Stimulated activated CD4-positive, alpha-beta T cell treated with anti-CD3 and anti-CD28 coated beads, Interleukin-1b, Interleukin-23, amount 100 ng/mL, for 4 hours (primary cell): ENCODE results near the gene TMEM86A.
A peak's percentile ranks its signal among the peaks of the same experiment; 100 is the strongest.
"Not testable (repeated sequence)": the region's sequence is repeated elsewhere in the genome, so short reads cannot be mapped to it uniquely, and the experiment has no call there.

Source experiments
- DNase-seq, 2 donors: peaks; one replicate each; pipeline ENCODE4 v3.0.0-alpha.2; 2020; ENCODE audit warnings: low read depth in 2 of 2

TMEM86A gene

DNA sequence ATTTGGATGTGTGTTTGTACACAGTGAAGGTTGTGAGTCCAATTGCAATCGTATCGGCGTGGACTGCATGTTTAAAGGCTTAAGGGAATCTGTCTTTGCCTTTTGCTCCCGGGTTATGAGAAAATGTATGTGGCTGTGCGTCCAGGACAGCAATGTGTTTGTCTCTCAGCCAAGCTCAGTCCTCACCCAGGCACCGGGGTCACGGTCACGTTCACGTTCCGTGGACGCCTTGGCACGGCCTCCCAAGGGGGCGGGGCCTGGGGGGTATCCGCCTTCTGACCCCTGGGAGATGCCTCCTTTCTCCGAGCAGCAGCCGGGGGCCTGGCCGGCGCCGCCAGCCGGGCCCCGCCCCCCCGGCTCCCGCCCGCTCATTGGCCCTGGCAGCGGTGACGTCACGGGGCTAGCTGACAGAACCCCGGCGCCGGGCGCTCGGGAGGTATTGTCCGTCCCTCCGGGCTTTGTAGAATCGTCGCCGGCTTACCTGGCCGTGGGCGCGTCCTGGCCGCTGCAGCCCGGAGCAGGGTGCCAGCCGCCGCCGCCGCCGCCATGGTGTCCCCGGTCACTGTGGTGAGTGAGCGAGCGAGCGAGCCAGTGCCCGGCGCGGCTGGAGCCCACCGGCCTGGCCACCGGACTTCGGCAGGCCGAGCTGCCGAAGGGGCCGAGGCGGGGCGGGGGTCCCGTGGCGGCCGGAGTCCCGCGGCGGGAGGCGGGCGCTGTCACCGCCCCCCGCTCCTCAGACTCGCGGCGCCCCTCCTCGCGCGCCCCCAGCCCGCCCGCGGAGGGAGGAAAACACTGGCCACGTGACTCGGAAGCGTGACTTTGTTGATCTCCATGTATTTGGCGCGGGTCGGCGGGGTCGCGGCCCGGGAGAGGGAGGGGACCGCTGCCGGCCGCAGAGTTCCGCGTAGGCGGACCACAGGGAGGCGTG lies at the start of gene TMEM86A:
Gene TMEM86A, plus strand, starts transcription at position 439 of the 928 bp plus-strand sequence. Its CDS starts 108 bp downstream, at position 547.
- DNase-seq: peak; percentile 84 to 89

- no peak for DNase-seq
Observed at GRCh38 chr11:18650353-18650752, 48.2 kb upstream of the TMEM86A start.

DNA sequence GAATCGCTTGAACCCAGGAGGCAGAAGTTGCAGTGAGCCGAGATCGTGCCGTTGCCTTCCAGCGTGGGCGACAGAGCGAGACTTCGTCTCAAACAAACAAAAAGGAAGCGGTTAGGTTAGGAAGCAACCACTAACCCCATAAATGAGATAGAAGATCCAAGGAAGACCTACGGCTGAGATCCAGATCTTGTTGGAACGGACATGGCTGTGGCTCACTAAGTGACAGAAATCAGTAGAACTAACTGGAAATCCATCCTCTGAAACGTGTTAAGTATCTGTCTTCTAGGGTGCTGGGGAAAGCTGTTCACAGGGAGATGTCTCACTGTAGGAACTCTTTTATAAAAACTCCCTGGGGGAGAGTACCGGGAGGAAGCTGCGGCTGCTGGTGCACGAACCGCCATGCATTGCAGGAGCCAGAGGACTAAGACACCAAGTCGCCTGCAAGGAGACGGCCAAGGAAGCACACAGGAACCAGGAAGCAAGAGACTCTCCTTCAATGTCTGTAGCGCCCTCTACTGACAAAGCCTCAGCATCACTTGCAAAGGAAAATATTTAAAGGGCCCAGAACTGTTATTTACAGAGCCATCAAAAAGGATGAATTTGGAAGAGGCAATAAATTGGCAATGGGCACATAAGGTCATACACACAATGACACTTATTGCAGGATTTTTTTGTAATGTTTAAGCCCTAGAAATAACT lies 47.6 kb upstream of the TMEM86A start:
- no peak for DNase-seq

- DNase-seq: no peak
Observed at GRCh38 chr11:18657673-18658072, 40.9 kb upstream of the TMEM86A start.

DNA sequence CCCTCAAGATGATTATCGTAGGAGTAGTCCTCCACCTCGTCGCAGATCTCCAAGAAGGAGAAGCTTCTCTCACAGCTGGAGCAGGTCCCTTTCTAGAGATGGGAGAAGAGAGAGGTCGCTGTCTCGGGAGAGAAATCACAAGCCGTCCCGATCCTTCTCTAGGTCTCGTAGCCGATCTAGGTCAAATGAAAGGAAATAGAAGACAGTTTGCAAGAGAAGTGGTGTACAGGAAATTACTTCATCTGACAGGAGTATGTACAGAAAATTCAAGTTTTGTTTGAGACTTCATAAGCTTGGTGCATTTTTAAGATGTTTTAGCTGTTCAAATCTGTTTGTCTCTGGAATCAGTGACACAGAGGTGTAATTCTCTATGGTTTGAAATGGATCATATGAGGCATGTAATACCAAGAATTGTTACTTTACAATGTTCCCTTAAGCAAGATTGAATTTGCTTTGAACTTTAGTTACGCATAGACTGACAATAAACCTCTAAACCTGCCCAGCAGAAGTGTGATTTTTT lies 33.2 kb upstream of the TMEM86A start:
- DNase-seq: not testable (repeated sequence)

GRCh38 chr11:18668131-18668530 lies 30.4 kb upstream of the TMEM86A start:
- DNase-seq: no peak

GRCh38 chr11:18669219-18669596 lies 29.4 kb upstream of the TMEM86A start:
- no peak for DNase-seq

GRCh38 chr11:18669711-18670110 lies 28.9 kb upstream of the TMEM86A start:
- no peak for DNase-seq

DNA sequence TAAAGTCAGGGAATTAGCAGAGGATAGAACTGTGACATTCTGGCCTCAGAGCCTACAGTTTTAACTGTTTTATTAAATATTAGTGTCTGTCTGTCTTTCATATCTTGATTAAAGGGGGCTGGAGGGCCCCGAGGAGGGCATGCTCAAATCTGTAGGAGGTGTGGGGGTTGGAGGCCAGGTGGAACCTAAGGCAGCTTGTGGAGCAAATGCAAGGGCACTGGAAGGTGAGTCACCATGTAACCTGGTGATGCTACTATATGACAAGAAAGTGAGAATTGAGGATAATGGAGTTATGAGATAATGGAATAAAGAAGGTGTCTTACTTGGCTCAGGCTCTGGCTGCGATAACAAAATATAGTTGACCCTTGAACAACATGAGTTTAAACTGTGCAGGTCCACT lies 27.3 kb upstream of the TMEM86A start:
- DNase-seq: peak in 1 of 2 donors; percentile 12

DNA sequence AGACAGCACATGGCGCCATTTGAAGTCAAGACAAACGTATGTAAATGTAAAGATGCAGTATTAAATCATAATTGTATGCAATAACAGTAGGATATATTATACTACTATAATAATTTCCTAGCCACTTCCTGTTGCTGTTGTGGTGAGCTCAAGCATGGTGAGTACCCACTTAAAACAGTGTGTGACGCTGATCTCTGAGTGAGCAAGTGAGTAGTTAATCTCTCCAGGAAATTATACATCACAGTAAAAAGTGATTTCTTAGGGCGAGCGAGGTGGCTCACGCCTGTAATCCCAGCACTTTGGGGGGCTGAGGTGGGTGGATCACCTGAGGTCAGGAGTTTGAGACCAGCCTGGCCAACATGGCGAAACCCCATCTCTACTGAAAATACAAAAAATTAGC lies 26.4 kb upstream of the TMEM86A start:
- peak in 1 of 2 donors; percentile 27 for DNase-seq

DNA sequence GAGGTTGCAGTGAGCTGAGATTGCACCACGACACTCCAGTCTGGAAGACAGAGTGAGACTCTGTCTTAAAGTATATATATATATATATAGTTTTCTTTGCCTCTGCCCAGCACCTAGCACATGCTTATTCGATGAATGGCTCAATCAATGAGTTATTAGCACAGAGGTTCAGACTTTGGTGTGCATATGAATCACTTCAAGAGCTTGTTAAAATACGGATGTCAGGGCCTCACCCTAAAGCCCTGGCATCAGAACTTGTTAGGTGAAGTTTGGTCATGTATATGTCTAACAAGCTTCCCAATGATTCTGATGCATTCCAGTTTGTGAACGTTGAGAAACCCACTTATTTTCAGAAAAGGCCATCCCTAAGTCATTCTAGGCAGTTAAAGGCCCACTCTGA lies 21.8 kb upstream of the TMEM86A start:
- DNase-seq: no peak

DNA sequence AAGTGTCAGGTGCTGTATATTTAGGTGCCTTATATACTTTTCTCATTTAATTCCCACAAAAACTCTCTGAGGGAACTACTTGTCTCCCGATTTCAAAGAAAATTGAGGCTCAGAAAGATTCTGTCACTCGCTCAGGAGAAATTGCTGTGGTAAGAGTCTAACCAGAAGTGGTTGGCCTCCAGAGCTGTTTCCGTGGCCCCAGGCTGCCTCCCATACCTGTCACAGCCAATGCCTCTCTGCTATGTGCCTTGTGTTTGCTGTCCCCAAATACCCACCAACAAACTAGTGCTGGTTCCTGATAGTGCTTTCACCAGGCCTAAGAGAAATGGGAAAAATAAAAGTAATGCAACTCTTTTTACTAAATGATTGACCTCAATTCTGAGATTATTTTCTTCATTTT lies 21.0 kb upstream of the TMEM86A start:
- no peak for DNase-seq

DNA sequence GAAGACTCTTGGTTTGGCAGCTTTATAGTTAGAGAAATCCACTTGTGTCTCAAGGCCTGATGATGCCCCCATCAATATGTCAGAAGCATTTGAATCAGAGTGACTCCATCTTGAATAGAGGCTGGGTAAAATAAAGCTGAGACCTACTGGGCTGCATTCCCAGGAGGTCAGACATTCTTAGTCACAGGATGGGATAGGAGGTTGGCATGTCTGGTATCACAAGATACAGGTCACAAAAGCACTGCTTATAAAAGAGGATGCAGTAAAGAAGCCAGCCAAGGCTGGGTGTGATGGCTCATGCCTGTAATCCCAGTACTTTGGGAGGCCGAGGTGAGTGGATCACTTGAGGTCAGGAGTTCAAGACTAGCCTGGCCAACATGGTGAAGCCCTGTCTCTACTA lies 16.6 kb upstream of the TMEM86A start:
- DNase-seq: not testable (repeated sequence)

GRCh38 chr11:18682466-18682865 lies 16.1 kb upstream of the TMEM86A start:
- no peak for DNase-seq

- no peak for DNase-seq
Observed at GRCh38 chr11:18684267-18684666, 14.3 kb upstream of the TMEM86A start.

GRCh38 chr11:18691467-18692140 lies 7.0 kb upstream of the TMEM86A start:
- not testable (repeated sequence) for DNase-seq

- no peak for DNase-seq
Observed at GRCh38 chr11:18692941-18693760, 5.4 kb upstream of the TMEM86A start.

DNA sequence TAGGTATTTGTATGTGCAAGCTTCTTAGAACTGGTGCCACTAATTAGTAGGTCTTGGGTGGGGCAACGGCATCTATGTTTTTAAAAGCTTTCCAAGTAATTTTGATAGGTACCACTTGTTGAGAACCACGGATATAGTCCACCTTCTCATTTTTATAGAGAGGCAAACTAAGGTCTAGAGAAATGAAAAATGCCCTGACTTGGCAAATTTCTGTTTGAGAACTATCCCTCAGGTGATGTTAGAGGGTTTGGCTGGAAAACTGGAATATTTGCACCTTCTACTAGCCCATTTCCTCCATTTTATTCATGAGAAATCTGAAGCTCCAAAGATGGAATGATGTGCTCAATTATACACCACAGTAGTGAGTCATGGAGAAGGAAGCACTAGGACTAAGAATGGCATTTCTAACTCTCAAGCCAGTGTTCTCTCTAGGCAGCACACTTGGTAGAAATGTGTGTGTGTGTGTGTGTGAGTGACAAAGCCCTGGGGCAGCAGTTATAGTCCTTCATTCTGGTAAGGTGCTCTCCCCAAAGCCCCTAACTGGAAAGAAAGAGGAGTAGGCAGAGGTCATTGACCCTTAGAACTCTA lies 1.8 kb upstream of the TMEM86A start:
- no peak for DNase-seq

DNA sequence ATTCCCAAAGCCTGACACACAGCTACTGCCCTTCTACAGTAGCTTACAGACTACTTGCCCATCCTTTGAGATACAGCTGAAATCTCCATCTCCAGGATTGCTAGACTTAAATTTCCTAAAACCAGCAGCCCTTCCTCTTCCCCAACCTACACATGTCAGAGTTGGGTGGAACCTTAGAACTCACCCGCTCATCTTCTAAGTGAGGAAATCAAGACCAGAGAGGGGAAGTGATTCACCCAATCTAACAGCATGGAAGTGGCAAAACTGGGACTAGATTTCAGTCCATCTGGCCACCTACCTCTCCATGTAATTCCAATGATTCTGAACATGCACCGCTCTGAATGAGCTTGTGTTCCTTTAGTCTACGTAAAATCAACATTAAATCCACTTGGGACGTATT lies 1.0 kb upstream of the TMEM86A start:
- no peak for DNase-seq

DNA sequence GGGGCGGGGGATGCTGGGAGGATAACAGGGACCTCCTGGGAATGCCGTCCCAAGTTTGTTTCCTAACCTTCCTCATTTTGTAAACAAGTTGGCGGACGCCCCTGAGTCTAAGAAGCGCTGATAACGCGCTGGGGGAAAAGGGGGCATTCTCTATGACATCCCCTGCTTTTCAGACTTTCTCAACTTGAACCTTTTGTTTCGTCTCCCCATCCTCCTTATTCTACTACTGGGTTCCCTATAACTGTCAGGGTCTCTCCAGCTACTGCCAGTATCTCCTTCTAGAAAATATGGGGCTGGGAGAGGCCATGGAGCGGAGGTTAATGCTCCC lies 654 bp downstream of the TMEM86A start:
- no peak for DNase-seq

- no peak for DNase-seq
Observed at GRCh38 chr11:18699848-18700261, 1.3 kb downstream of the TMEM86A start.
